ENCODE results near the gene AATK.

The AATK gene

DNA sequence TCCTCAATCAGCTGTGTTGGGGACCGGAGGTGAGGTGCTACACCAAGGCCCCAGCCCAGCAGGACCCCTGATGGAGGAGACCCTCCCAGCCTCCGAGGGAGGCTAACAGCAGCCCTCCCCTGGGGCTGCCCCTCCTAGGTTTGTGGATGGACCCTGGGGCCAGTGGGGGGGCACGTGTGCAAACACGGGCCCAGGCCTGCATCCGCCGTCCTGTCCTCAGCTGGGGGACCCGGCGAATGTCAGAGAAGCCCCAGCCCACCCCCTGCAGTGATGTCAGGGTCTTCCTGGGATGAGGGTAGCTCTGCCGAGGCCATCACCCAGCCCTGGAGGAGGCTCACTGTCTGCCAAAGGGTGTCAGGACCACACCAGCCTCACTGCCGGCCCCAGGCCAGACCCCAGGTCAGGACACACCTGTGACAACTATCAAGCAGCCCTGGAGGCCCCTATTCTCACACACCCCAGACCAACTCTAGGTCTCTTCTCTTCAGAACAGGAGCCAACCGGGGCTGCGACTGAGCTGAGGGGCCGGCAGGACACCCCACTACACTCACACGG lies 30.0 kb upstream of the AATK start:
- DNase-seq (ENCODE audit: low read depth in 2 of 2) = no peak

DNA sequence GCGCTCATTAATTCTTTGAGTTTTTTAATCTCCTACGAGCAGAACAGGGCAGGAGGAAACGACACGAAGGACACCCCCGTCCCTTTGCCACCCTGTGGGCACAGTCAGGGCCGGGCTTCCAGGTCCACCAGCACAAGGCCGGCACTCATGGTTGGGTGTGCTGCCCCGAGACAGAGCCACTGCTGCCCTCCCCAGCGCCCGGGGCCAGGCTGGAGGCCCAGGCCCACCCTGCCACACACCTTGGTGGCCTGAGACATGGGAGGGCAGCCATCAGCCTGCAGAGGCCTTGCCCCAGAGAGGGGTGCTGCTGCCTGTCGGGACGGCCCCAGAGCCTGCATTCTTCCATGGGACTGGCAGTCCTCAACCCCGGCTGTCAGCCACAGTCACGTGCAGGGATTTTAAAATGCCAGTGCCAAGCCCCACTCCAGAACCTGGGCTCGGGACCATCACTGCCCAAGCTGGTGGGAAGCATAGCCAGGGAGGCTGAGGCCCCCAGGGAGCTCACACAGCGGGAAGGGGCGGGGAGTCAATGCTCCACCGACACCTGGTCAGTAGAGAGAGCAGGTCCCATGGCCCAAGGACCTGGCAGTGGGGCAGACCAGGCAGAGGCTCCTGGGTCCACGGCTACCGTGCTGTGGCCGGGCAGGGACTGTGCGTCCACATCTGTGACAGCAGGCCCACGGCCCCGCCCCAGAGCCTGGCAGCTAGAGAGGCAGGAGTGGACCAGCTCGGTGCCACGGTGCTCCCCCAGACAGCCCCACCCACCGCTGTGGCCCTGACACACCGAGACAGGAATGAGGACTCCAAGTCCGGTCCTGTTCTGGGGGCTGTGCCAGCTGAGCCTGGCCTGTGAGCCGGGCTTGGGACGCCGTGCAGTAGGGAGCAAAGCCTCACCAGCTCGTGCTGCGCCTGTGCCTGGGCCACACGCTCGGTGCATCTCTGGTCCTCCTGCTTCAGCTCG lies 29.2 kb upstream of the AATK start:
- no peak for DNase-seq (ENCODE audit: low read depth in 2 of 2)

DNA sequence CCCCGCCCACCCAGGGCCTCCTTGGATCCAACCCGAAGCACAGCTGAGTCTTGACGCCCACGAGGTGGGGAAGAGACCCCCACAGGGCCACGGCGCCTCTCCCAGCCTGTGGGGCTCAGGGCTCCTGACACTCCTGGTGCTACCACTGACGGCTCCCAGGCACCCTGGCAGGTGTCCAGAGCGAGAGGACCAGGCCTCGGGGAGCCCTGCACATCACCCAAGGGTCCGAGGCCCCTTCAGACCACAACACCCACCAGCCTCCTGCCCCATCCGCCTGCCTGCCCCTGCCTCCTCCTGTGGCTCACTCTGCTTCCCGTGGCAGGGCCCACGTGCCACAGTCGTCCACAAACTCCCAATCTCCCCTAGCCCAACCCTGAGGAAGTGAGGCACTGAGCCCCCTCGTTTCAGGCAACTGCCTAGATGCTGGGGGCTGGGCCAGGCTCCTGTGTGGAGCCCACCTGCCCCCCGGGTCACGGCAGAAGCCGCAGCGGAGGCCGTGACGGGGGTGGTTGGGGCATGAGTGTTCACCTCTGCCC lies 28.3 kb upstream of the AATK start:
- no peak for DNase-seq (ENCODE audit: low read depth in 2 of 2)

DNA sequence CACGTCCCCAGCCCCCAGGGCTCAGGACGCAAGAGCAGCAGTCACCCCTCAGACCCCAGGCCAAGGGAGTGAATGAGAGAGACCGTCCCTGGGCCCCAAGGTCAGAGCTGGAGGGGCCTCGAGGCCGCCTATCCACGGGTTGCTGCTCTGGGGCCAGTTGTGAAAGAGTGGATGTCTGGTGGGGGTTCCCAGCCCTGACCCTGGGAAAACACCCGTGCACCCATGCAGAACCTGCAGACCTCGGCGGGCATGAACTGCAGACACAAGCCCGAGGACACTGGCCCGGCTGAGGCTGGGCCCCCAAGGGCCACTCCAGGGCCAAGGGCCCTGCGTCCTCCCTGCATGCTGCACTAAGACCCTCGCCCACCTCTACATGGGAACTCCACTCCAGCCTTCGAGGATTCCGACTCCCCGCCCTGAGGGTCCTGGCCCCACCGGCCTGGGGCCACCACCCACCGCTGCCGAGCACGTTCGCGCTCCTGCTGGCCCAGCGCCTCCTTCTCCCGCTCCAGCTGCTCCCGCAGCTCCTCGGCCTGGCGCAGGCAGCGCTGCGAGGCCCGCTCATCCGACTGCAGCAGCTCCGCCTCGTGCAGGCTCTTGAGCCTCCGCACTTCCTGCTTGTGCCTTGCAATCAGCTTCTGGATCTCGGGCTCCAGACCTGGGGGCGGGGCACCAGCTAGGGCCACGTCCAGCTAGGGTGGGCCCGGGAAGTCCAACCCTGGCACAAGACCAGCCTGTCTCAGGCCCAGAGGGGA lies 27.6 kb upstream of the AATK start:
- DNase-seq (ENCODE audit: low read depth in 2 of 2) = no peak

DNA sequence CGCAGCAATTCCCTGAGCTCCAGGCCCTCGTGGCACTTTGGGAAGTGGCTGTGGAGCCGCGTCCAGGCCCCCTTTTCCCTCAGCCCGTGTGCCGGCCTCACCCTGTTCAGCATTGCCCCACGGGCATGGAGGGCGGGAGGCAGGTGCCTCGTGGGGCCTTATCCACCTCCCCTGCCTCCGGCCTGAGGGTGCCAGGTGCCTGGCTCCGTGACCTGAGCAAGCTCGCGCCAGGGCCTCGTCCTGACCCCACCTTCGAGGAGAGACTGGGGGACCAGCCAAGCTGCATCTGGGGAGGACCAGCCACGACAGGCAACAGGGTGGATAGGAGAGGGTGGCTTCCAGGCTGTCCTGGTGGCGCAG lies 27.0 kb upstream of the AATK start:
- no peak for DNase-seq (ENCODE audit: low read depth in 2 of 2)

DNA sequence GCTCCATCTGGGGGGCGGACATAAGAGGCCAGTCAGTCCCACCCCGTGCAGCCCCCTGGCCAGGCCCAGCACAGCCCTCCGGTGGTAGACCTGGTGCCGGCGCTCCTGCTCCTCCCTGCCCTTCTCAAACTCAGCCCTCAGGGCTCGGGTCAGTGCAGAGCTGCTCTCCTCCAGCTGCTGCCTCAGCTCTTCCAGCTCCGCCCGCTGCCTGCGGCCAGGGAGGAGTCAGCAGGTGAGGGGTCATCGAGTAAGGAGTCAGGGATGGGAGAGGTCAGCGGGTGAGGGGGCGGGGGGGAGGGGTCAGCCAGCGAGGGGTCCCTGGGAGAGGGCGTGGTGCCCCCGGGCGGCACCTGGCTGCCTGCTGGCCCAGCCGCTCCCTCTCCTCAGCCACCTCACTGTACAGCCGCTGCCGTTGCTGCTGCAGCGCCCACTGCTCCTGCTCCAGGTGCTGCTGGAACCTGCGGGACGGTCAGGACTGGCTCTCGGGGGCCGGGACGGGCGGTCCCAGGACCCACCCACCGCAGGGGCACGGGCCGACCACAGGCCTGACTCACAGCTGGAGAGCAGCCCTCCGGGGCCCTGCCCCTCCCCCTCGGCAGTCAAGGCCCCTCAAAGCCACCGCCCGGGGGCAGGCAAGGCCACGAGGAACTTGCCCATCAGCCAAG lies 26.5 kb upstream of the AATK start:
- DNase-seq (ENCODE audit: low read depth in 2 of 2) = no peak

DNA sequence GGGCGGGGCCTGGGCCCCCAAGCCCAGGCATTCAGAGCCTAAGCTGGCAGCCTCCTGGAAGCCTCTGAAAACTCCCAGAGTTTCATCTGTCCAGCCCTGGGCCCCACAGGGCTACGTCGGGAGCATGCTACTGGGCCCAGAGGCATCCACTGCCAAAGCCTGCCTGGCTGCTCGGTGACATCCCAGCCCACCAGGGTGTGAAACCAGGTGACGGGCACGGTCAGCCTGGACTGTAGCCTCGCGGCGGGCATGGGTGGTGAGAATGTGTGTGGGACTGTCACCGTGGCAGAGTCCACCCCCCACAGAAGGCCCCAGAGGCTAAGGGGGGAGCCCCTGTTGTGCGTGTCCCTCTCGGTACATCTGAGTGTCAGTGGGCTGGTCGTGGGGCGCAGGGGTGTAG lies 25.6 kb upstream of the AATK start:
- no peak for DNase-seq (ENCODE audit: low read depth in 2 of 2)

DNA sequence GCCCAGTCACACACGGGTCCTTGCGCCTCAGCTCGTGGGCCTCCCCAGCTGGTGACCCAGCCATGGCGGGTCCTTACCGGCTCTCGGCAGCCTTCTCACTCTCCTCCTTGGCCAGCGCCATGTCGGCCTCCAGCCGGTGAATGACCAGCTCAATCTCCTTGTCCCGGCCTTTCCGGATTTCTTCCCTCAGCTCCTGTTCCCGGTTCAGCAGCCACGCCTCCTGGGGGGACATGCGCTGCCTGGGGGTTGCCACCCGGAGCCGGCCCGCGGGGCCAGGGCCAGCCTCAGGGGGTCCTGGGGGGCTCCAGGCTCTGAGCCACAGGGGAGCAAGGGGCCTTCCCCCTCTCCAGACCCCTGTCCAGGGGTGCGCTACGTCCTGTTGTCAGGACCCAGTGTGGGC lies 25.1 kb upstream of the AATK start:
- no peak for DNase-seq (ENCODE audit: low read depth in 2 of 2)

DNA sequence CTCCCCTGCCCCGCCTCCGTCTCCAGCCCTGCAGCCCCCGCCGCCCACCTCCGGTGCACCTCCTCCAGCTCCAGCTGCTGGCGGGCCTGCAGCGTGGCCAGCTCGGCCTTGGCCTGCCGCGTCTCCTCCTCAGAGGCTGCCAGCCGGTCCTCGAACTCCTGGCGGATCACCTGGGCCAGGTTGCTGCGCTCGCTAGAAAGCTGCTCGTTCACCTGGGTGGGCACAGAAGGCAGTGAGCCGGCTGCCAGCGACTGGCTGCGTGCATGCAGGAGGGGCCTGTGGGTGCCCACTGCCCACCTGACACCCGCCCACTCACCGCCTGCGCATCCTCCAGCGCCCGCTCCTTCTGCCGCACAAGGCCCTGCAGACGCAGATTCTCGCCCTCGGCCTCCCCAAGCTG lies 24.6 kb upstream of the AATK start:
- DNase-seq (ENCODE audit: low read depth in 2 of 2) = no peak

DNA sequence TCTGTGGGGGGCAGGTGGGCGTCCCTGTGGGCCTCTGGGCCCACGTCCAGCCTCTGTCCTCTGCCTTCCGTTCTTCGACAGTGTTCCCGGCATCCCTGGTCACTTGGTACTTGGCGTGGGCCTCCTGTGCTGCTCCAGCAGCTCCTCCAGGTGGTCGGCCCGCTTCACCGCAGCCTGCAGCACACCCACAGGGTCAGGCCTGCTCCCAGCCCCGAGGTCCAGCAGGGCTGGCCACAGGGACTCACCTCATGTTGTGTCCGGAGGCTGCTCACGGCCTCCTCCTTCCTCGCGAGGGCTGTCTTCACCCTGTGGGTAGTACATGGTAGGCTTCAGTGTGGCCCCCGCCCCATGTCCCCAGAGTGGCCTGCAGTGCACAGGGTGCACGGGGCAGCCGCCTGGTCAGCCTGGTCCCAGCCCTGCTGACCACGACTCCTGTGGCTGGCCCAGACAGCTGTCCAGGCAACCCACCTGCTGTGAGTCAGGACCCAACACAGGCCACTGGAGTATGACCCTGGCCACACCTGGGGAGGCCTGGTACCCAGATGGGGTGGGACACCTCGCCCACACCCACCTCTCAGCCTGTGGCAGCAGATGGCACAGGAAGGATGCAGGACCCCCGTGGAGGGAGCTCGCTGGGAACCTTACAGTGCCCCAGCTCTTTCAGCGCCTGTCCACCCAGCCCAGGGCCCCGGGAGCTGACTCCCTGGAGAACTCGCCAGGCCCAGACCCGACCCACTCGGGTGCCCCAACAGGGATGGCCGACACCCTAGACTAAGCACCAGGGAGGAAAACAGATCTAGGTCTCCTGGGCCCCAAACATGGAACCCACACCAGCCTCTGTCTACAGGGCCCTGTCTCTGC lies 23.9 kb upstream of the AATK start:
- DNase-seq (ENCODE audit: low read depth in 2 of 2) = no peak

DNA sequence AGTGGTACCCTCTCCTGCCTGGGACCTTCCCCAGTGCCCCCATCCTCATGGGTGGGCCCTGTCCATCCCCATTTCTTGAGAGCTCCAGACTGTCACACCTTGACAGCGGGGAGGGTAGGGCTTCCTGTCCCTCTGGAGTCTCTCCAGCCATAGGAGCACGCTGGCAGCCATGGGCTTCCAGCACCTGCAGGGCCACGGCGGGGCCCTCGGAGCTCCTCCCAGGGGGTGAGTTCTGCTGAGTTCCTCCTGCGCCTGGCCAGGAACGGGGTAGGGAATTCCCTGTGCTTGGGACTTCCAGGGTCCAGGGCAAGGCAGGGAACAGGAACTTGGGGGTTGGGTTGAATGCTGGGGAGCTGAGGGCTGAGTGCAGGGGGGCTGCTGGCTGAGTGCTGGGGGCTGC lies 23.0 kb upstream of the AATK start:
- no peak for DNase-seq (ENCODE audit: low read depth in 2 of 2)

DNA sequence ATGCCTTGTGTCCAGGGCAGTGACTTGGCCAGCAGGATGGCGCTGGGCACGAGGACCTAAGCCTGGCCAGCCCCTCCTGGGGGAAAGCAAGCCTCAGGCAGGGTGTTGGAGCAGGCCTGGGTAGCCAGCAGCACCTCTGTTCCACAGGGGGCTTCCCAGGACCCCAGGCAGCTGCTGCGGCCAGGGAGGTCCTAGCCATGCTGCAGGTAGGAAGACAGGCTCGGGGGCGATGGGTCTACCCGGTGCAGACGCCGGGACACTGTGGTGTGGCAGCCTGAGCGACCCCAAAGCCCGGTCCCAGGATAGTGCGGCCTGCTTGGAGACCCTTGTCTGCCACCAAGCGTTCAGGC lies 22.4 kb upstream of the AATK start:
- DNase-seq (ENCODE audit: low read depth in 2 of 2) = no peak

DNA sequence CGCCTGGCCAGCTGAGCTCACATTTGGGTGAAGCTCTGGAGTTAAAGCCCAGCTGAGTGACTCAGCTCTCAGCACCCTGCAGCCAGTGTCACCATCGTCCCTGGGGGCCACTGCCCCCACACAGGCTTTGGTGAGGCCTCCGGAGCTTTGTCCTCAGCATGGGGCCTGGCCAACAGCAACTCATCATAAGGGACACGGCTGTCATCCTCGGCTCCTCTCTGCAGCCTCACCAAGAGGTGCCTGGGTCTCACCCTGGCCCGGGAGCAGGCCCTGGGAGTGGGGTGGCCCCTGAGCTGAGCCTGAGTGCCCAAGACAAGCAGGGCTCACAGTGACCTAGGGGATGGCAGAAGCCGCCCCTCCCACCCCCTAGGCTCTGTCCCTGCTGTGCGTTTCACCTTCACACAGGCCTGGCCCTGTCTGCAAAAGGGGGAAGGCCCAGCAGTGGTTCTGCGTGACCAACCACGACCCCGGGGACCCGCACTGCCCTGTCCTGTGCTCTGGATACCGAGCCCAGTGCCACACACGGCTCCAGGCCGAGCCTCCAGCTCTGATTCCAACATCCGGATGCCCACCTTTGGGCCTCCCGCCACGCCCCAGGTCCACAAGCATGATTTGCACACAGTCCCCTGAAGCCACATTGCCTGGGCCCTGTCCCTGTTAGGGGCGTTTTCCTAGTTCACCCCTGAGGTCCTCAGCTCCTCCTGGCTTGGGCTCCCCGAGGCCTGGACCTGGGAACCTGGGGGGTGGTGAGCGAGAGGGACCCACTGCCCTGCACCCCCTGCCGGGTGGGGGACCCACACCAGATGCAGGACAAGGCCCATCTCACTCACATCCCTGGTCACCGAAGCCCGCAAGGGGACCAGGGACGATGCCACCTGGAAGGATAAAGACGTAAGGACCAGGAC lies 21.8 kb upstream of the AATK start:
- DNase-seq (ENCODE audit: low read depth in 2 of 2) = no peak

DNA sequence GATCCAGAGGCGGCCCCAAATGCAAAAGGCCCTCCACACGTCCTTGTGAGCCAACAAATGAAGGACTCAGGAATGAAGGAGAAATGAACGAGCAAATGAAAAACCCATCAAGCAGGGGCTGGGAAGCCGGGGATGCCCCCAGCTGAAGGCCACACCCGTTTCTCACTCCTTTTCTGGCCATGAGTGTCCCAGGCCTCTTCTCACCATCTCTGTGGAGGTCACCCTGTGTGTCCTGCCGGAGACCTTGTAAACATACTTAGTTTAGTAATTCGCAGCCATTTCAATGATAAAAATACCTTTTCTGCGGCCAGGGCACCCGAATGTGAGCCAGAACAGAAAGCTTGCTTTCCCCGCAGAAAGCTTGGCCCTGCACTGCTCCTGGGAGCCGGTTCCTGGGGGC lies 21.1 kb upstream of the AATK start:
- no peak for DNase-seq (ENCODE audit: low read depth in 2 of 2)

DNA sequence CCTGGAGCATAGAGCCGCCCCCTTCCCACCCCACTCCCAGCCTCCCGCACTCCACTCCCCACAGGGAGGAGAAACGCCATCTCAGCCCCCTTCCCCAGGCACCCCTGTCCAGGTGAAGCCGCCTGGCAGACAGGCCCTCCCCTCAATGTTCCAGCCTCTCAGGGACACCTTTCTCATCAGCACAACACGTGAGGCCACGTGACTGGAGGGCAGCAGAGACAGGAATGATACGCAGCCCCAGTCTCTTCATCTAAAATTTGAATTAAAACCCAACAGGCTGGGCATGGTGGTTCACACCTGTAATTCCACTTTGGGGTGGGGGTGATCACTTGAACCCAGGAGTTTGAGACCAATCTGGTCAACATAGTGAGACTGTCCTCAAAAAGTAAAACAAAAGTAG lies 20.2 kb upstream of the AATK start:
- no peak for DNase-seq (ENCODE audit: low read depth in 2 of 2)

DNA sequence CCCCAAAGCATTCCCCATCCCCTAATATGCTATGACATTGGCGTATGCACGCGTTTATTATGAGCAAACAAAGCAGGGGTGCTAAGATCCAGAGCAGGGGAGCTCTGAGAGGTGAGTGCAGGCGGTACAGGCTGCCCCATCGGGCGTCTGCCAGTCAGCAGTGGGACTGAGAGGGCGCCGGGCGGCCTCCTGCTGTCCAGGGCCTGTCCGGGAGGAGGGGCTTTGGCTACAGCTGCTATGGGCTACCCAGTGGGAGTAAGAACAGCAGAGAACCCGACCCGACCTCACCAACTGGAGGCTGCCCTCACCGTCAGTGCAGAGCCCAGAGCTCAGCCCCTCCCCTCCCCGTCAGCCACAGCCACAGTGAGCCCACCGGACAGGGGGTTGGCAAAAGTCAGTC lies 18.5 kb upstream of the AATK start:
- no peak for DNase-seq (ENCODE audit: low read depth in 2 of 2)

DNA sequence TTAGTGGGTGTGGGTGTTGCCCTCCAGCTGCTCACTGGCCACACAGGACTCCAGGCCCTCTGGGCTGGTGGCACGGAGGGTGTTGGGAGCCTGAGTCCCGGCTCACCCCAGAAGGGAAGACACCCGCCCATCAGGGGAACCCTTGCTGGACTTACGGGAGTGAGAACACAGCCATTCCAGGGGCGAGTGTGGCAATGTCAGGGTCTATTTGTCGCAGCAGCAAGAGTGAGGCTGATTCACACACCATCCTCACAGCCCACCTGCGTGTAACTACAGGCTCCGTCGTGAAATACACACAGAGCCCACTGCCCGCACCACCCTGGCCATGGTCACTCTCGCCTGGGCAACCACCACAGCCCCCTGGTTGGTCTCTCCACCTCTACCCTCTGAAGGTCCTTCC lies 17.8 kb upstream of the AATK start:
- no peak for DNase-seq (ENCODE audit: low read depth in 2 of 2)

DNA sequence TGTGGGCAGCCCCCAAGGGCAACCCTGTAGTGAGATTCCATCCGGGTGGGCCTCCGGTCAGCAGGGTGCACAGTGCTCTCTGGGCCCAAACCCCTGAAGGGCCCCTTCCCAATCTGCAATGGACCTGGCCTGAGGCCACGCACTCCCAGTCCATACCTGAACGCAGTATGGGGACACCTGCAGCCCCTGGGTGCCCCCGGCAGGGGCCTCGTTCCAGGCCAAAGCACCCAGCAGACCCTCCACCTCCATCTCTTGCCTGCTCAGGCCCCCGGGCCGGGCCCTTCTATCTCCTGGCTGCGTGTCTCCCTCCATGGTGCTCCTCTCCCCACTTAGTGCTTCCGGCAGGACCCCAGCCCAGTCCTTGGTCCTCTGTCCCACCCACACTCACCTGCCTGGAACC lies 17.3 kb upstream of the AATK start:
- DNase-seq (ENCODE audit: low read depth in 2 of 2) = no peak

DNA sequence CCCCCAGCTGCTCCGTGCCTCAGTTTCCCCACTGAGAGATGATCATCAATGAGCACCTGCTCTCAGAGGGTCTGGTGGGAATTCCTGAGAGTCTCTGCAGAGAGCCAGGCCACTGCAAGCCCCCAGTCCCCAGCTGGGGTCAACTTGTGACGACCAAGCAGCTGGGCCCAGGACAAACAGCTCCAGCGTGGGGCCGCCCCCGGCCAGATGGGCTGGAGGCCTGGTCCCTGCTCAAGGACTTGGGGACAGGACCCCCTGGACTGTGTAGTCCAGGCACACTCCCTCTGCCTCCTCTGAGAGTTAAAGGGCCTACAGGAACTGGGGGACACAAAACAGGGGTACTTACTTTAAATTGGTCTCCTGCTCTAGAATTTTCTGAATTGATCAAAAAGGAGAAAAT lies 16.6 kb upstream of the AATK start:
- no peak for DNase-seq (ENCODE audit: low read depth in 2 of 2)

DNA sequence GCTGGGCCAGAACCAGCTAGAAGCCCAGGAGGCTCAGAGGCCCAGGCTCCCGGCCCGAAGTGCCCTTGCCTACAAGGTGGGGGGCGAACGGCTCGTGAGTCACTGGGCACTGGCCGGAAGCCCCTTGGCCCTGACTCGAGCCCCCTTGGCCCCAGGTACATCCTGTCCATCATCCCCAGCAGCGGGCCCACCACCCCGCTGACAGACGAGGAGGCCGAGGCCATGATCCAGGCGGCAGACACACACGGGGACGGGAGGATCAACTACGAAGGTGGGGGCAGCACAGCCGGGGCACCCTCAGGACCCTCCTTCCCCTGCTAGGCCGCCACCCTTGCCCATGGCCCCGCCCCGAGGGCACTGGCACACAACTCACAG lies 15.8 kb upstream of the AATK start:
- DNase-seq (ENCODE audit: low read depth in 2 of 2) = no peak
